Keratinocyte (primary cell): Measurements from ENCODE around the gene TACR1. TPM values are rescaled to one million over a fixed set of nuclear protein-coding genes. Genes with fewer than 3 reads are reported as not detected.

Experiments
- DNase-seq: peaks from one replicate; pipeline ENCODE4 v3.0.0-alpha.2; 2011; ENCODE audit warnings: low read depth, missing footprints, low spot score
- FAIRE-seq: peaks from 2 replicates; lab custom pipeline; 2011; peaks lifted over from hg19 to GRCh38; lab: Jason Lieb, UNC
- H2AFZ ChIP-seq: 2 replicates; pipeline ENCODE4 v1.6.0; 2012; ENCODE audit warnings: low read length, control low read depth, inconsistent platforms; ENCODE audit not compliant: control insufficient read depth
- H3K27ac ChIP-seq: 2 replicates; pipeline ENCODE4 v1.5.1; 2011; ENCODE audit warnings: low read length; ENCODE audit not compliant: control insufficient read depth, insufficient read depth
- H3K27me3 ChIP-seq: 3 replicates; pipeline ENCODE4 v1.6.0; 2011; ENCODE audit warnings: low read length; ENCODE audit not compliant: control insufficient read depth, insufficient read depth; ENCODE audit errors: extremely low read depth
- H3K36me3 ChIP-seq, 2 experiments: 2 replicates in 1 of 2; 3 replicates in 1 of 2; pipeline ENCODE4 v1.5.1; 2011; ENCODE audit warnings: low read length in 2 of 2, mild to moderate bottlenecking in 1 of 2; ENCODE audit not compliant: control insufficient read depth in 2 of 2, insufficient read depth in 2 of 2; ENCODE audit errors: extremely low read depth in 1 of 2
- H3K4me1 ChIP-seq: 3 replicates; pipeline ENCODE4 v1.5.1; 2011; ENCODE audit warnings: low read length; ENCODE audit not compliant: control insufficient read depth, insufficient read depth; ENCODE audit errors: extremely low read depth
- H3K4me2 ChIP-seq: 3 replicates; pipeline ENCODE4 v1.6.0; 2011; ENCODE audit warnings: low read depth, low read length; ENCODE audit not compliant: control insufficient read depth, insufficient read depth; ENCODE audit errors: extremely low read depth
- H3K4me3 ChIP-seq, 3 experiments: fragments of 200-600 bp in 1 of 3; sonication (generic) in 1 of 3; 2 replicates in 2 of 3; 3 replicates in 1 of 3; pipeline ENCODE4 v1.5.1; 2011 to 2016; ENCODE audit warnings: low read length in 3 of 3, mild to moderate bottlenecking in 3 of 3, control low read depth in 2 of 3, inconsistent platforms in 1 of 3, low read depth in 1 of 3, mixed read lengths in 1 of 3, mixed run types in 1 of 3, moderate library complexity in 1 of 3; ENCODE audit not compliant: control insufficient read depth in 2 of 3, insufficient read depth in 2 of 3; ENCODE audit errors: extremely low read depth in 1 of 3
- H3K79me2 ChIP-seq: 2 replicates; pipeline ENCODE4 v1.6.0; 2012; ENCODE audit warnings: low read length; ENCODE audit not compliant: control insufficient read depth, insufficient read depth
- H3K9ac ChIP-seq: 3 replicates; pipeline ENCODE4 v1.6.0; 2011; ENCODE audit warnings: low read length; ENCODE audit not compliant: control insufficient read depth, insufficient read depth; ENCODE audit errors: extremely low read depth
- H3K9me1 ChIP-seq: 3 replicates; pipeline ENCODE4 v1.6.0; 2011; ENCODE audit warnings: low read length; ENCODE audit not compliant: control insufficient read depth, insufficient read depth; ENCODE audit errors: extremely low read depth
- H3K9me3 ChIP-seq: 2 replicates; pipeline ENCODE4 v1.5.1; 2012; ENCODE audit warnings: low read depth, low read length; ENCODE audit not compliant: control insufficient read depth
- H4K20me1 ChIP-seq: 3 replicates; pipeline ENCODE4 v1.6.0; 2011; ENCODE audit warnings: low read length; ENCODE audit not compliant: control insufficient read depth, insufficient read depth; ENCODE audit errors: extremely low read depth
- CTCF ChIP-seq, 3 experiments: IDR thresholded peaks in 1 of 3; conservative IDR thresholded peaks in 1 of 3; optimal IDR thresholded peaks in 1 of 3; 2 replicates in 2 of 3; 3 replicates in 1 of 3; pipeline versions ENCODE3 to v1.5.1; 2011; ENCODE audit warnings: low read length in 3 of 3, mild to moderate bottlenecking in 3 of 3, moderate library complexity in 2 of 3, control low read depth in 1 of 3, inconsistent platforms in 1 of 3; ENCODE audit not compliant: insufficient read depth in 2 of 3; ENCODE audit errors: extremely low read depth in 1 of 3
- EZH2 ChIP-seq: IDR thresholded peaks from one replicate; pipeline ENCODE4 v1.6.1; 2012; ENCODE audit warnings: inconsistent platforms, mild to moderate bottlenecking, low read length, moderate library complexity
- dilution Hi-C: fragments of 300-500 bp; cut with MboI; formaldehyde crosslinking; loops from one replicate; pipeline ENCODE4 v1.7.0; 2020; ENCODE audit warnings: low sequenced_read_pairs; ENCODE audit not compliant: extremely low pct_ligation_motif_present
- polyA plus RNA-seq, 5 experiments: library from polyadenylated mRNA; depleted of rRNA in 3 of 5; stranded (reverse) in 3 of 5; stranded (forward) in 1 of 5; unstranded in 1 of 5; fragments of >200 nt; gene quantifications; 1 replicate in 1 of 5; 2 replicates in 3 of 5; 3 replicates in 1 of 5; pipeline versions ENCODE4 v1.2.1 to v1.2.3, GENCODE V29; 2011 to 2012; ENCODE audit warnings: missing spikeins in 2 of 5, low read depth in 1 of 5, low replicate concordance in 1 of 5

TACR1 gene
- polyA plus RNA-seq, 1 donor (not counting 4 experiments of a cell fraction or from before 2014, with no cell fraction given) = not detected

- no peaks in the 10 kb centered on the region for H3K79me2 ChIP-seq
- no peak overlapping the region for H3K9ac ChIP-seq
- H3K27me3 ChIP-seq = no peaks in the 10 kb centered on the region
- no peak overlapping the region for H2AFZ ChIP-seq
- H3K27ac ChIP-seq = no peak overlapping the region
- no peak overlapping the region for H3K4me3 ChIP-seq
- H3K36me3 ChIP-seq = no peaks in the 10 kb centered on the region
- H3K9me3 ChIP-seq = no peaks in the 10 kb centered on the region
- TF ChIP-seq CTCF (optimal IDR thresholded peaks at IDR 0.05 in 1 of 3, IDR thresholded peaks at IDR 0.05 in 1 of 3, conservative IDR thresholded peaks at IDR 0.05 in 1 of 3; ENCODE audit: extremely low read depth in 1 of 3, insufficient read depth in 2 of 3, low read length in 3 of 3) (peak; percentile 88 to 96 (median 95)), EZH2 (no peak)
- H4K20me1 ChIP-seq = no peaks in the 10 kb centered on the region
- no peaks in the 10 kb centered on the region for H3K4me1 ChIP-seq
- no peak overlapping the region for H3K4me2 ChIP-seq
- dilution Hi-C loops = no loop called here
- no peaks in the 10 kb centered on the region for H3K9me1 ChIP-seq
- FAIRE-seq (peak; percentile 60), DNase-seq (no peak)
These were observed 134.5 kb downstream of the TACR1 start for GRCh38 chr2:75064691-75065396.

- DNase-seq = no peak
- no peaks in the 10 kb centered on the region for H3K27me3 ChIP-seq
- H3K9me1 ChIP-seq = no peaks in the 10 kb centered on the region
- H2AFZ ChIP-seq = no peak overlapping the region
- H3K4me1 ChIP-seq = no peaks in the 10 kb centered on the region
- H3K4me3 ChIP-seq = no peak overlapping the region
- no peaks in the 10 kb centered on the region for H4K20me1 ChIP-seq
- H3K9ac ChIP-seq = no peak overlapping the region
- H3K4me2 ChIP-seq = no peak overlapping the region
- no peaks in the 10 kb centered on the region for H3K36me3 ChIP-seq
- no peaks in the 10 kb centered on the region for H3K79me2 ChIP-seq
- H3K9me3 ChIP-seq = no peaks in the 10 kb centered on the region
- TF ChIP-seq CTCF (optimal IDR thresholded peaks at IDR 0.05 in 1 of 3, IDR thresholded peaks at IDR 0.05 in 1 of 3, conservative IDR thresholded peaks at IDR 0.05 in 1 of 3; ENCODE audit: extremely low read depth in 1 of 3, insufficient read depth in 2 of 3, low read length in 3 of 3) (no peak), EZH2 (no peak)
- no peak overlapping the region for H3K27ac ChIP-seq
- dilution Hi-C loops = no loop called here
- FAIRE-seq = no peak
These were observed 135.4 kb downstream of the TACR1 start for GRCh38 chr2:75063906-75064305.
